ENCODE data around the gene NUP98. TPM values are rescaled to one million over a fixed set of nuclear protein-coding genes. Genes with fewer than 3 reads are reported as not detected.
"Not testable (repeated sequence)": the region's sequence is repeated elsewhere in the genome, so short reads cannot be mapped to it uniquely, and the experiment has no call there.

NUP98 gene
- total and polyA plus RNA-seq, 2 experiments from 2014 or later = 20.4 to 110 TPM

DNA sequence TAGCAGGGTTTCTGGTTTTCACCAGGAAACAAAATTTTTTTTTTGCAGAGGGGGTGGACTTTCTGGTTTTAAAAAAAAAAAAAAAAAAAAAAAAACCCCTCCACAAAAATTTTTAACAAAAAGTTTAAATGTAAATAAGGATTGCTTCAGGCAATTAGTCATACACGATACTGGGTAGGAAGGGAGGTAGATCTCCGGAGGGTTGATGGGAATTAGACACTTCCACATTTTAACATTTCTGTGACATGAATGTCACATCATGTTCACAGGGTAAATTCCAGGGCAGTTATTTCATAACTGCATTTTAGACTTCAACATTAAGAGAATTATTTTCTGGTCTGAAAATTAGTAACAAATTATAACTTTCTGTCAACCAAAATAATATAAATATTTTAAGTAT, 15.9 kb downstream of the NUP98 start:
- TF ChIP-seq, protein P1, sequence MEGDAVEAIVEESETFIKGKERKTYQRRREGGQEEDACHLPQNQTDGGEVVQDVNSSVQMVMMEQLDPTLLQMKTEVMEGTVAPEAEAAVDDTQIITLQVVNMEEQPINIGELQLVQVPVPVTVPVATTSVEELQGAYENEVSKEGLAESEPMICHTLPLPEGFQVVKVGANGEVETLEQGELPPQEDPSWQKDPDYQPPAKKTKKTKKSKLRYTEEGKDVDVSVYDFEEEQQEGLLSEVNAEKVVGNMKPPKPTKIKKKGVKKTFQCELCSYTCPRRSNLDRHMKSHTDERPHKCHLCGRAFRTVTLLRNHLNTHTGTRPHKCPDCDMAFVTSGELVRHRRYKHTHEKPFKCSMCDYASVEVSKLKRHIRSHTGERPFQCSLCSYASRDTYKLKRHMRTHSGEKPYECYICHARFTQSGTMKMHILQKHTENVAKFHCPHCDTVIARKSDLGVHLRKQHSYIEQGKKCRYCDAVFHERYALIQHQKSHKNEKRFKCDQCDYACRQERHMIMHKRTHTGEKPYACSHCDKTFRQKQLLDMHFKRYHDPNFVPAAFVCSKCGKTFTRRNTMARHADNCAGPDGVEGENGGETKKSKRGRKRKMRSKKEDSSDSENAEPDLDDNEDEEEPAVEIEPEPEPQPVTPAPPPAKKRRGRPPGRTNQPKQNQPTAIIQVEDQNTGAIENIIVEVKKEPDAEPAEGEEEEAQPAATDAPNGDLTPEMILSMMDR (IDR thresholded peaks at IDR 0.05; ENCODE audit: low read depth, low read length) = no peak
- Histone ChIP-seq H3K9me3 (ENCODE audit: low read depth) (no peaks in the 10 kb centered on the region), H3K4me1 (ENCODE audit: low read depth) (no peaks in the 10 kb centered on the region), H3K36me3 (peaks cover 22% of the 10 kb centered on the region), H3K4me3 (no peak overlapping the region), H3K27me3 (no peaks in the 10 kb centered on the region), H3K27ac (no peak overlapping the region)
- peak in 1 of 2 donors; percentile 31 for DNase-seq (ENCODE audit: low read depth in 1 of 2, low spot score in 1 of 2)

DNA sequence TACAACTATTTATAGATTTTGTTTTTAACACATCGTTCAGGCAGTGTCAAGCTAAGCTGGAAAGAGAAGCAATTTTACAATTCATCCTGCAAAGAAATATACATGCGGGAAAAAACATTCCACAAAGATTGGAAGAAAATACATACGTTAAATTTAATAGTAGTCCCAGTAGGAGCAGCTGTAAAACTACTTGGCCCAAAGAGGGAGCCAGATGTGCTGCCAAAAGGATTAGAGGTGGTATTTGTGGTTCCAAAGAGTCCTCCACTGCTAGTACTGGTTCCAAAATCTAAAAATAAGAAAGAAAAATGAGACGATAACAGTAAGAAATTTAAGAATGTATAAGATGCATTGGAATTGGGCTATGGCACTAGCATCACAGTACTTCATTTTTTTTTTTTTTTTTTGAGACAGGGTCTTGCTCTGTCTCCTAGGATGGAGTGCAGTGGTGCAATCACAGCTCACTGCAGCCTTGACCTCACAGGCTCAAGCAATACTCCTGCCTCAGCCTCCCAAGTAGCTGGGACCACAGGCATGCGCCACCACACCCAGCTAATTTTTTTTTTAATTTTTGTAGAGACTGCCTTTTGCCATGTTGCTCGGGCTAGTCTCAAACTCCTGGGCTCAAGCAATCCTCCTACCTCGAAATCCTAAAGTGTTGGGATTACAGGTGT, 21.5 kb downstream of the NUP98 start:
- Histone ChIP-seq H3K4me1 (ENCODE audit: low read depth) (no peaks in the 10 kb centered on the region), H3K9me3 (ENCODE audit: low read depth) (no peaks in the 10 kb centered on the region), H3K36me3 (peaks cover 61% of the 10 kb centered on the region), H3K27ac (no peak overlapping the region), H3K27me3 (no peaks in the 10 kb centered on the region), H3K4me3 (no peak overlapping the region)
- peak in 1 of 2 donors; percentile 30 for DNase-seq (ENCODE audit: low read depth in 1 of 2, low spot score in 1 of 2)
- TF ChIP-seq, protein P1 (IDR thresholded peaks at IDR 0.05; ENCODE audit: low read depth, low read length) = no peak

DNA sequence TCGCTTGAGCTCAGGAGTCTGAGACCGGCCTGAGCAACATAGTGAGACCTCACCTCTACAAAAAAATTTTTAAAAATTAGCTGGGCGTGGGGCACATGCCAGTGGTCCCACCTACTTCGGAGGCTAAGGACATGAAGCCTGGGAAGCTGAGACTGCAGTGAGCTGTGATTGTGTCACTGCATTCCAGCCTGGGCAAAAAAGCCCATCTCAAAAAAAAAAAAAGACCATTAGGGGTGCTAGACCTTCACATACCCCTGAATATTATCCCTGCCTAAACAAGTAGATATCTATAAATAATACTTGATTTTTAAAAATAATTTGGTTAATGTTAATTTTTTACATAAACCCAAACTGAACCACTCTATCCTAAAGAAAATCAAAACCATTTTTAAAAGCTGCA, 24.2 kb downstream of the NUP98 start:
- Histone ChIP-seq H3K9me3 (ENCODE audit: low read depth) (no peaks in the 10 kb centered on the region), H3K27me3 (no peaks in the 10 kb centered on the region), H3K4me1 (ENCODE audit: low read depth) (no peaks in the 10 kb centered on the region), H3K4me3 (no peak overlapping the region), H3K36me3 (peaks cover 60% of the 10 kb centered on the region), H3K27ac (peak overlapping the region; percentile 1)
- TF ChIP-seq, protein P1 (IDR thresholded peaks at IDR 0.05; ENCODE audit: low read depth, low read length) = no peak
- no peak for DNase-seq (ENCODE audit: low read depth in 1 of 2, low spot score in 1 of 2)

DNA sequence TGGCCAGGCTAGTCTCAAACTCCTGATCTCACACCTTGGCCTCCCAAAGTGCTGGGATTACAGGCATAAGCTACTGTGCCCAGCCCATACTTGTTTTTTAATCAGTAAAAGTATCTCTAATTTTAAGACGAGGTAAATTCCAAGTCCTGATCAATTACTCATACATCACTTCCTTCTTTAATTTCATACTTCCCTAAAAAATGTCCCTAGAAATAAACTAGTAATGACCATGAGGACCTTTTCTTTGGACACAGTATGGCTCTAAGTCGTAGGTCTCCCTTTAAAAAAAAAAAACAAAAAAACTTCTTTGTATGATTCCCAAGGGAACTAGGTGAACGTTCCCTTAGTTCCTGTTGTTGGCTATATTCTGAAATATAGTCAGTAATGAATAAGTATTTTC, 29.8 kb downstream of the NUP98 start:
- no peak for DNase-seq (ENCODE audit: low read depth in 1 of 2, low spot score in 1 of 2)
- H3K27ac ChIP-seq = no peak overlapping the region
- H3K4me3 ChIP-seq = no peak overlapping the region
- H3K27me3 ChIP-seq = no peaks in the 10 kb centered on the region
- H3K4me1 ChIP-seq (ENCODE audit: low read depth) = no peaks in the 10 kb centered on the region
- peaks cover 75% of the 10 kb centered on the region for H3K36me3 ChIP-seq
- TF ChIP-seq, protein P1 (IDR thresholded peaks at IDR 0.05; ENCODE audit: low read depth, low read length) = no peak
- H3K9me3 ChIP-seq (ENCODE audit: low read depth) = no peaks in the 10 kb centered on the region

DNA sequence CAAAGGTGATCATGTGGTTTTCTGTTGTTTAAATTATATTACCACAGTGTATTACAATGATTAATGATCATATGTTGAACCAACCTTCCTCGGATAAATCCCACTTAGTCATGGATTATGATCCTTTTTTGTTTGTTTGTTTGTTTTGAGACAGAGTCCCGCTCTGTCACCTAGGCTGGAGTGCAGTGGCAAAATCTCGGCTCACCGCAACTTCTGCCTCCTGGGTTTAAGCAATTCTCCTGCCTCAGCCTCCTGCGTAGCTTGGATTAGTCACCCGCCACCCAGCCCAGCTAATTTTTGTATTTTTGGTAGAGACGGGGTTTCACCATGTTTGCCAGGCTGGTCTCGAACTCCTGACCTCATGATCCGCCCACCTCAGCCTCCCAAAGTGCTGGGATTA, 30.5 kb downstream of the NUP98 start:
- peaks cover 74% of the 10 kb centered on the region for H3K36me3 ChIP-seq
- not testable (repeated sequence) for DNase-seq (ENCODE audit: low read depth in 1 of 2, low spot score in 1 of 2); H3K27me3 ChIP-seq; H3K4me1 ChIP-seq (ENCODE audit: low read depth); H3K4me3 ChIP-seq; H3K9me3 ChIP-seq (ENCODE audit: low read depth); H3K27ac ChIP-seq

DNA sequence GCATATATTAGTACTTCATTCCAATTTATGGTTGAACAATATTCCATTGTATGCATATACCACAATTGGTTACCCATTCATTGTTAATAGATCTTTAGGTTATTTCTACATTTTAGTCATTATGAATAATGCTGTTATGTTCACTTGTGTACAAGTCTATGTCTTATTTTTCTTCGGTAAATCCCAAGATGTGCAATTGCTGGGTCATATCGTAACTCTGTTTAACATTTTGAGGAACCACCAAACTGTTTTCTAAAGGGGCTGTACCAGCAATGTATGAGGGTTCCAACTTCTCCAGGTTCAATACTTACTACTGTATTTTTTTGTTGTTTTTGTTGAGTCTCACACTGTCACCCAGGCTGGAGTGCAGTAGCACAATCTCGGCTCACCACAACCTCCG, 33.1 kb downstream of the NUP98 start:
- DNase-seq (ENCODE audit: low read depth in 1 of 2, low spot score in 1 of 2) = no peak
- Histone ChIP-seq H3K36me3 (peaks cover 77% of the 10 kb centered on the region), H3K27me3 (no peaks in the 10 kb centered on the region), H3K27ac (no peak overlapping the region), H3K4me3 (no peak overlapping the region), H3K9me3 (ENCODE audit: low read depth) (no peaks in the 10 kb centered on the region), H3K4me1 (ENCODE audit: low read depth) (no peaks in the 10 kb centered on the region)
- TF ChIP-seq, protein P1 (IDR thresholded peaks at IDR 0.05; ENCODE audit: low read depth, low read length) = no peak

Measured in cardiac muscle cell (in vitro differentiated cells and primary cell).